Karpas-422 (cell line): ENCODE results near the gene CD19. TPM values are rescaled to one million over a fixed set of nuclear protein-coding genes. Genes with fewer than 3 reads are reported as not detected.
"Not testable (repeated sequence)": the region's sequence is repeated elsewhere in the genome, so short reads cannot be mapped to it uniquely, and the experiment has no call there.

ENCODE experiments used
- DNase-seq: peaks from one replicate; pipeline ENCODE4 v3.0.0-alpha.2; 2015
- H2AFZ ChIP-seq: fragments of 200-600 bp; sonication (generic); 2 replicates; pipeline ENCODE4 v1.6.1; 2014; ENCODE audit warnings: antibody characterized with exemption, low read length, mixed read lengths
- H3K27ac ChIP-seq: fragments of 200-600 bp; sonication (generic); 2 replicates; pipeline ENCODE4 v1.5.1; 2014; ENCODE audit warnings: mild to moderate bottlenecking, low read length, moderate library complexity
- H3K27me3 ChIP-seq: fragments of 200-600 bp; sonication (generic); 2 replicates; pipeline ENCODE4 v1.6.1; 2014; ENCODE audit warnings: low read length, mixed read lengths
- H3K36me3 ChIP-seq: fragments of 200-600 bp; sonication (generic); 2 replicates; pipeline ENCODE4 v1.6.1; 2014; ENCODE audit warnings: low read length, mixed read lengths; ENCODE audit not compliant: insufficient read depth
- H3K4me1 ChIP-seq: fragments of 200-600 bp; sonication (generic); 2 replicates; pipeline ENCODE4 v1.6.1; 2014; ENCODE audit warnings: mild to moderate bottlenecking, low read length, mixed read lengths
- H3K4me2 ChIP-seq: fragments of 200-600 bp; sonication (generic); 2 replicates; pipeline ENCODE4 v1.6.1; 2014; ENCODE audit warnings: low read length, low read depth, mild to moderate bottlenecking; ENCODE audit not compliant: poor library complexity, severe bottlenecking
- H3K4me3 ChIP-seq: fragments of 200-600 bp; sonication (generic); 2 replicates; pipeline ENCODE4 v1.5.1; 2014; ENCODE audit warnings: mild to moderate bottlenecking, antibody characterized with exemption, low read length, mixed read lengths
- H3K79me2 ChIP-seq: fragments of 200-600 bp; sonication (generic); 2 replicates; pipeline ENCODE4 v1.6.1; 2014; ENCODE audit warnings: mild to moderate bottlenecking, low read length, mixed read lengths
- H3K9ac ChIP-seq: fragments of 200-600 bp; sonication (generic); 2 replicates; pipeline ENCODE4 v1.6.0; 2014; ENCODE audit warnings: low read length
- H3K9me2 ChIP-seq: fragments of 200-600 bp; sonication (generic), shearing (Covaris generic); replicated peaks from 2 replicates; pipeline ENCODE4 v1.6.0; 2014; ENCODE audit warnings: mild to moderate bottlenecking, low read length, moderate library complexity; ENCODE audit not compliant: insufficient read depth
- H3K9me3 ChIP-seq: fragments of 300-700, 200-600 bp; sonication (generic); 2 replicates; pipeline ENCODE4 v1.6.1; 2014; ENCODE audit warnings: low read length, mixed read lengths
- H4K20me1 ChIP-seq: fragments of 200-600 bp; sonication (generic); 2 replicates; pipeline ENCODE4 v1.6.1; 2014; ENCODE audit warnings: mild to moderate bottlenecking, antibody characterized with exemption, low read length, low read depth; ENCODE audit not compliant: insufficient read depth
- total RNA-seq: library from RNA; depleted of rRNA; stranded (reverse); fragments of >200 nt; shearing (Covaris generic); gene quantifications from 2 replicates; pipeline ENCODE4 v1.2.3, GENCODE V29; 2014; ENCODE audit warnings: low replicate concordance; rRNA removed

The CD19 gene
- total RNA-seq: 194 and 392 TPM in 2 replicates

DNA sequence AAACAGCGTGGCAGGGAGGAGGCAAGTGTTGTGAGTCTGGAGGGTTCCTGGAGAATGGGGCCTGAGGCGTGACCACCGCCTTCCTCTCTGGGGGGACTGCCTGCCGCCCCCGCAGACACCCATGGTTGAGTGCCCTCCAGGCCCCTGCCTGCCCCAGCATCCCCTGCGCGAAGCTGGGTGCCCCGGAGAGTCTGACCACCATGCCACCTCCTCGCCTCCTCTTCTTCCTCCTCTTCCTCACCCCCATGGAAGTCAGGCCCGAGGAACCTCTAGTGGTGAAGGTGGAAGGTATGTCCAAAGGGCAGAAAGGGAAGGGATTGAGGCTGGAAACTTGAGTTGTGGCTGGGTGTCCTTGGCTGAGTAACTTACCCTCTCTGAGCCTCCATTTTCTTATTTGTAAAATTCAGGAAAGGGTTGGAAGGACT, at the start of gene CD19:
TSS of gene CD19 (plus strand) at position 171 of the 425 bp plus-strand sequence. CDS start at position 201, 30 bp downstream.
- peaks cover 26% of the 10 kb centered on the region for H3K79me2 ChIP-seq
- H3K9me3 ChIP-seq: no peaks in the 10 kb centered on the region
- H3K4me2 ChIP-seq: peak within 1 kb of the TSS; percentile 86
- peak within 1 kb of the TSS; percentile 92 for H3K9ac ChIP-seq
- DNase-seq: peak; percentile 74
- peak within 1 kb of the TSS; percentile 98 for H3K27ac ChIP-seq
- peak within 1 kb of the TSS; percentile 21; the same call in 1 of the 2 replicates for H2AFZ ChIP-seq
- no peaks in the 10 kb centered on the region for H4K20me1 ChIP-seq
- H3K9me2 ChIP-seq: no peaks in the 10 kb centered on the region
- H3K4me3 ChIP-seq: peak within 1 kb of the TSS; percentile 80
- peaks cover 12% of the 10 kb centered on the region for H3K36me3 ChIP-seq
- H3K27me3 ChIP-seq: no peaks in the 10 kb centered on the region
- H3K4me1 ChIP-seq: peaks cover 28% of the 10 kb centered on the region

DNA sequence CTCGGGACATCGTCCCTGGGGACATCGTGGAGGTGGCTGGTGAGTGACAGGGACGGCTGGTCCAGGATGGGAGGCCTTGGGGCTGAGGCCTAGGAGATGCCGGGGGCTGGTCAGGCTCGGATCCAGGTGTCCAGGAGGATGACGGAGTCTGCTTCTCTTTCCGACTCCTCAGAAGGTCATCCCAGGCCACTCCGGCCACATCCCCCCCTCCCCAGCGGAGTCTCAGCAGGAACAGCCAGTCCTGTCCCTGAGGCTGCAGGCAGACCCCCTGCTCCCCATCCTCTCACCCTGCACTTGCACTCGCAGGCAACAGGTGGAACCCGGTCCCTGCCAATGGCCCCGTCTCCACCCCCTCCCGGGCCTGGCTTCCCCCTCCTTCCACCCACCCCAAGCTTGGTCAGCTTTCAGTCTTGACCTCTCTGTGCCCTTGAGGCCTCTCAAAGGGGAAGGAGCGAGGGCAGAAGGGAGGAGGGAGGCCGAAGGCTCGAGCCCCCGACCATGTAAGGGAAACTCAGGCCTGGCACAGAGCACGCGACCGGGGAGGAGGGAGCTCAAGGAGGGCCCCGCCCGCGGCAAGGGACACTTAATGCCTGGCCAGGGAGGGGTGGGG, 49.1 kb upstream of the CD19 start:
- Histone ChIP-seq H4K20me1 (no peaks in the 10 kb centered on the region), H3K27me3 (no peaks in the 10 kb centered on the region), H3K4me3 (no peak overlapping the region), H3K9ac (no peak overlapping the region), H3K9me2 (no peaks in the 10 kb centered on the region), H3K9me3 (no peaks in the 10 kb centered on the region), H3K4me1 (peaks cover 21% of the 10 kb centered on the region), H3K27ac (no peak overlapping the region), H3K36me3 (no peaks in the 10 kb centered on the region), H2AFZ (no peak overlapping the region), H3K4me2 (no peak overlapping the region), H3K79me2 (peaks cover 15% of the 10 kb centered on the region)
- no peak for DNase-seq

DNA sequence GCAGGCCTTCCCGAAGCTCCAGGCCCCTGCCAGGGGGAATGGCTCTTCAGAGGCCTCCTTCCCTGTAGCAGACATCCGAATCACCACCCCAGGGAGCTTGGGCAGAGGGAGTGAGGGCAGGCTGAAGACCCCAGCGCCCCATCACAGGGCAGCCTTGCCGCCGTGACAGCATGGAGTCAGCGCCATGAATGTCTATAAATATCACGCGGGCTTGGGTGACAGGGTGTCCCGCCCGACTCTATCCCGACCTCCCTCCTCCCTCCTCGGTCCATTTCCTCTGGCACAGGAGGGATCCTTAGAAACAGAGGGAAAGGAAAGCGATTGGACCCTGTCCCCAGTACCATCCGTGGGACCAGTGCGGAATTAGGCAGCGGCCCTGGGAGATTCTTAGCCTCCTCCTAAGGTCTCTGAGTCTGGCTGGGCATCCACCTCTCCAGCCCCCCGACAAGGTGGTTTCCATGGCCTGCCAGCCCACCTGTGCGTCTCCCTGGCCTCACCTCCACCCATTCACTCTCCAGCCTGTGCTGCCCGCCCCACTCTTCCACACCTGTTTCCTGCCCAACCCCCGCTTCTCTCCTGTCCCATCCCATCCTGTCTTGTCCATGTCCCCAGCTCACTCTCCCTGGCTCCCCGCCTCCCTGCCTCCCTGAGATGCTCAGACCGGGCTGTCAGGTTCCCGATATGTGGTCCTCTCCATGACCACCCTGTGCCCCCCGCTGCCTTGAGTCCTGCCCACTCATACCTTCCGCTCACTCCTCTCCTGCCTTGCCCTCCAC, 48.4 kb upstream of the CD19 start:
- no peak overlapping the region for H3K9ac ChIP-seq
- H3K27ac ChIP-seq: no peak overlapping the region
- peaks cover 14% of the 10 kb centered on the region for H3K4me1 ChIP-seq
- H3K4me2 ChIP-seq: no peak overlapping the region
- no peak overlapping the region for H3K4me3 ChIP-seq
- no peak overlapping the region for H2AFZ ChIP-seq
- peaks cover 10% of the 10 kb centered on the region for H3K79me2 ChIP-seq
- no peaks in the 10 kb centered on the region for H3K36me3 ChIP-seq
- no peak for DNase-seq
- no peaks in the 10 kb centered on the region for H3K27me3 ChIP-seq
- no peaks in the 10 kb centered on the region for H4K20me1 ChIP-seq
- H3K9me3 ChIP-seq: no peaks in the 10 kb centered on the region
- H3K9me2 ChIP-seq: no peaks in the 10 kb centered on the region

DNA sequence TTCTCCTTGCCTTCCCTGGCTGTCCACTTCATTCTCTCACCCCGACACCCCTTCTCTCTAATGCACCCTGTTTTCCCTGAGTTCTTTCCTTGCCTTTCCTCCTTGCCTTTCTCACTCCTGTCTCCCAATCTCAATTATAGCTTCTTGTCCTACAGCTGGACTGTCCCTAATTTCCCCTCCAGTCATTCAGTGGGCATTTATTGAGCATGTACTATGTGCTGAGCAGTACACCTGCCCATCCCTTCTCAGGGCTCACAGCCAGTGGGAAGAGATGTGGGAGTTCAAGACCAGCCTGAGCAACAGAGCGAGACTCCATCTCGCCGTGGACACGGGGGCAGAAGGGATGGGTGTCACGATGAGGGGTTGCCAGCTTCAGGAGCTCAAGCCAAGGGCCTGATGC, 47.7 kb upstream of the CD19 start:
- Histone ChIP-seq H3K4me1 (peaks cover 8% of the 10 kb centered on the region), H2AFZ (no peak overlapping the region), H4K20me1 (no peaks in the 10 kb centered on the region), H3K27ac (no peak overlapping the region), H3K36me3 (no peaks in the 10 kb centered on the region), H3K4me2 (no peak overlapping the region), H3K27me3 (no peaks in the 10 kb centered on the region), H3K9me3 (no peaks in the 10 kb centered on the region), H3K79me2 (peaks cover 4% of the 10 kb centered on the region), H3K4me3 (no peak overlapping the region), H3K9ac (no peak overlapping the region), H3K9me2 (no peaks in the 10 kb centered on the region)
- DNase-seq: no peak

DNA sequence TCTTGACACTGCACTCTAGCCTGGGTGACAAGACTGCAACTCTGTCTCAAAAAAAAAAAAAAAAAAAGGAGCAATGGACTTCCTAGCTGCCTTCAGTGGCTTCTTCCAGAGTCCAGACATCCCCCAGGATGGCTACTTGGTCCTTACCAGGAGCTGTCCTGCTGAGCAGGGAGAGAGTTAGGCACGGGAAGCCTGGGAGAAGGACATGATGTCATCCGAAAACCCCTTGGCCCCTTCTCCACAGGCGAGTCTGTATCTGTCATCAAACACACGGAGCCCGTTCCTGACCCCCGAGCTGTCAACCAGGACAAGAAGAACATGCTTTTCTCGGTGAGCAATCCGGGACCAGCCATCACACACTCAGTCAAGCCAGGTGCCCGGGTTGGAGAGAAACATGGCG, 44.8 kb upstream of the CD19 start:
- Histone ChIP-seq H4K20me1 (no peaks in the 10 kb centered on the region), H3K36me3 (no peaks in the 10 kb centered on the region), H3K27me3 (no peaks in the 10 kb centered on the region), H2AFZ (no peak overlapping the region), H3K4me1 (no peaks in the 10 kb centered on the region), H3K9ac (no peak overlapping the region), H3K4me3 (no peak overlapping the region), H3K9me2 (no peaks in the 10 kb centered on the region), H3K9me3 (no peaks in the 10 kb centered on the region), H3K27ac (no peak overlapping the region), H3K4me2 (no peak overlapping the region), H3K79me2 (no peaks in the 10 kb centered on the region)
- no peak for DNase-seq

DNA sequence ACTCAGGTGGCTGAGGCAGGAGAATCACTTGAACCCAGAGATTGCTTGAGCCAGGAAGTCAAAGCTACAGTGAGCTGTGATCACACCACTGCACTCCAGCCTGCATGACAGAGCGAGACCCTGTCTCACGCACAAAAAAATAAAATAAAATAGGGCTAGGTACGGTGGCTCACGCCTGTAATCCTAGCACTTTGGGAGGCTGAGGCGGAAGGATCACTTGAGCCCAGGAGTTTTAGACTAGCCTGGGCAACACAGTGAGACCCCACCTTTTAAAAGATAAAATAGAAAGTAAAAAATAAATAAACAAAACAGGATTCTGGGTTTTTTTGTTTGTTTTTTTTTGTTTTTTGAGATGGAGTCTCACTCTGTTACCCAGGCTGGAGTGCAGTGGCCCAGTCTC, 41.4 kb upstream of the CD19 start:
- DNase-seq: not testable (repeated sequence)

DNA sequence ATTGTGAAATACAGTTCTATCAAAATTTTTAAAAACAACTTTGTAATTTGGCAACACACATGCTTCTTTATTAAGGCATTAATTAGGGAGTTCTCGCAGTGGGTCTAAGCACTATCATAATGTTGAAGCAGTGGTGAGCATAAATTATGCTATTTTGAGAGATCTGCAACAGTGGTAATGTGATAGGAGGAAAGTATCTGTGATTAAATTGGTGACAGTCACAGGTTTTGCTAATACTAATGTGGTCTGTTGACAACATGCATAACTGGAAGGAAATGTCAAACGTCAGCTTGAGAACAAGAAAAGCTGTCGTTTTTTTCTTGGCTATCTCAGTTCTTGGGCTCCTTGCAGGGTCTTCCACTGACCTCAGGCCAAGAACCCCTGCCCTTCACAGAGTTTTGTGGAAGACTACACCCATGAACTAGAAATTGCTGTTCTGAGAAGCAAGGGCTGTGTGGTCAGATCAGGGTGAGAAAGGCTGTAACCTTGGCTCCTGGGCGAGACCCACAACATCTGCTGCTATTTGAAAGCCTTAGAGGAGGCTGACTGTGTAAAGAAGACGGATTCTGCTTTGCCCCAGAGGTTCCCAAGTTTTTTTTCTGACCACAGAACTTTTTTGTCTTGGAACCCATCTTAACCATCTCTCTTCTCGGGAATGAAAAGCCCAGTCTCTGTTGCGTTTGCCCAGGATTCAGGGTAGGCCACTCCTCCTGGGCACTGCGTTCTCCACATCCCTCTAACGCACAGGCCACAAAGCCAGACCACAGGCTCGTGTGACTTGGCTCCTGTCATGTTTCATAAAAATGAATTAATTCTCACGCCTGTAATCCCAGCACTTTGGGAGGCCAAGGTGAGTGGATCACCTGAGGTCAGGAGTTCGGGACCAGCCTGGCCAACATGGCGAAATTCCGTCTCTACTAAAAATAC, 39.5 kb upstream of the CD19 start:
- no peak overlapping the region for H3K4me2 ChIP-seq

More for the DNA sequence above, 41.4 kb upstream of the CD19 start:
- not testable (repeated sequence) for H3K27me3 ChIP-seq, H3K9me3 ChIP-seq, H3K4me2 ChIP-seq, H3K9ac ChIP-seq, H3K9me2 ChIP-seq, H3K79me2 ChIP-seq, H3K4me3 ChIP-seq, H2AFZ ChIP-seq, H3K27ac ChIP-seq, H4K20me1 ChIP-seq, H3K4me1 ChIP-seq, H3K36me3 ChIP-seq

DNA sequence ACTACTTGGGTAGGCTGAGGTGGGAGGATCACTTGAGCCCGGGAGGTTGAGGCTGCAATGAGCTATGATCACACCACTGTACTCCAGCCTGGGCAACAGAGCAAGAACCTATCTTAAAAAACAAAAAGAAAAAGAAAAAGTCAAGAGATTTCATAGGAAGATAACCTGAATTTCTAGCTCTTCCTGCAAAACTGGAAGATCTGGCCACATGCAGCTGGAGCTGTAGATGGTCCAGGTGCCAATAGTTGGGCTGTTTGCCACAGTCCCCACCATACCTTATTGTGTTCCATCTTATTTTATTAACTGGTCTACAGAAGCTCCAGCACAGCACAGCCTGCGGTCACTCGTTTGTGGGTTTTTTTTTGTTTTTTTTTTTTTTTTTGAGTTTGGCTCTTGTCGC, 38.5 kb upstream of the CD19 start:
- DNase-seq: no peak
- Histone ChIP-seq H3K27me3 (no peaks in the 10 kb centered on the region), H3K79me2 (no peaks in the 10 kb centered on the region)

More for the DNA sequence above, 39.5 kb upstream of the CD19 start:
- Histone ChIP-seq H4K20me1 (no peaks in the 10 kb centered on the region), H3K79me2 (no peaks in the 10 kb centered on the region), H3K9me2 (no peaks in the 10 kb centered on the region), H3K4me1 (no peaks in the 10 kb centered on the region), H3K27me3 (no peaks in the 10 kb centered on the region), H3K27ac (no peak overlapping the region), H3K9me3 (no peaks in the 10 kb centered on the region), H3K36me3 (no peaks in the 10 kb centered on the region), H3K4me3 (no peak overlapping the region), H3K9ac (no peak overlapping the region), H2AFZ (no peak overlapping the region)
- DNase-seq: no peak

More for the DNA sequence above, 38.5 kb upstream of the CD19 start:
- Histone ChIP-seq H3K4me3 (no peak overlapping the region), H3K4me1 (no peaks in the 10 kb centered on the region), H3K4me2 (no peak overlapping the region), H3K9me2 (no peaks in the 10 kb centered on the region), H3K9ac (no peak overlapping the region), H3K27ac (no peak overlapping the region), H2AFZ (no peak overlapping the region), H3K9me3 (no peaks in the 10 kb centered on the region), H4K20me1 (no peaks in the 10 kb centered on the region), H3K36me3 (no peaks in the 10 kb centered on the region)
